D721Med (cell line): ENCODE results near the gene HNRNPUL2.

Experiments
- DNase-seq: peaks from one replicate; pipeline ENCODE4 v3.0.0; 2011; ENCODE audit warnings: low spot score; ENCODE audit not compliant: insufficient read length
- FAIRE-seq: peaks from 2 replicates; lab custom pipeline; 2011; peaks lifted over from hg19 to GRCh38; lab: Jason Lieb, UNC
- TF ChIP-seq, protein P1 (sequence below): IDR thresholded peaks from 2 replicates; pipeline ENCODE4 v1.5.1; 2012; ENCODE audit warnings: mild to moderate bottlenecking, control low read depth; ENCODE audit not compliant: insufficient read depth; ENCODE audit errors: missing control alignments

Gene HNRNPUL2

DNA sequence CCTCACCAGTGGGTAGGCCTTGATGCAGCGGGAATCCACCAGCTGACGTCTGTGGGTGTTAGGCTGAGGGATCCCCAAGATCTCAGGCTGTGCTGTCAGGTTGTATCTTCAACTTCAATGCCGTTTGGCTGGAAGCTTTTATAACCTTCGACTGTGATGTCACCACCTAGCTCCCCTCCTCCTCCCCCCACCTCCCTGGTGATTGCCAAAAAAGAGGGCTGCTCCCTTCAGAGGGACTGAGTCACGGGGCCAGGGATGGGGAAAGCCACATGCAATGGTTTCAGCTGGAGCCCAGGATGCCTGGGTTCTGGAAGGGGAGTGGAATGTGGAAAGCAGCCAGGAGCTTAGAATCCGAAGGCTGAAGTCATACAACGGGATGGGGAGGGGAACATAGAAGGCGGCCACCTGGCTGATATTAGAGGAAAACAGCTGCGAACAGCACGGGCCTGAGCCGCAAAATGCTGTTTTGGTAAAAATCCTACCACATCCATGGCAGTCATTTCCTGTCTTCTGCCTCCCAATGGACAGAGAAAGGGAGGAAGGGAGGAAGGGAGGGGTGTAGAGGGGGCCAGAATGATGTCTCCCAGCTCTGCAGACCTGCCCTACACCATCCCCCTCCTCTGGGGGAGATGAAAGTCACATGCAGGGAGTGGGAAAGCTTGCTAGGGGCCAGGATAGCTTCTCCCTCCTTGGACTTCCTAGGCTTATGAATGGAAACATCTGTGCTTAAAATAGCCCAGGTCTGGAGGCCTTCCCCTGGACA lies 37.7 kb downstream of the HNRNPUL2 start, which contains the start of gene LRRN4CL:
LRRN4CL (minus strand) TSS at position 110 of the 763 bp plus-strand sequence. CDS start 1,022 bp downstream, outside the sequence.
- TF ChIP-seq, protein P1, sequence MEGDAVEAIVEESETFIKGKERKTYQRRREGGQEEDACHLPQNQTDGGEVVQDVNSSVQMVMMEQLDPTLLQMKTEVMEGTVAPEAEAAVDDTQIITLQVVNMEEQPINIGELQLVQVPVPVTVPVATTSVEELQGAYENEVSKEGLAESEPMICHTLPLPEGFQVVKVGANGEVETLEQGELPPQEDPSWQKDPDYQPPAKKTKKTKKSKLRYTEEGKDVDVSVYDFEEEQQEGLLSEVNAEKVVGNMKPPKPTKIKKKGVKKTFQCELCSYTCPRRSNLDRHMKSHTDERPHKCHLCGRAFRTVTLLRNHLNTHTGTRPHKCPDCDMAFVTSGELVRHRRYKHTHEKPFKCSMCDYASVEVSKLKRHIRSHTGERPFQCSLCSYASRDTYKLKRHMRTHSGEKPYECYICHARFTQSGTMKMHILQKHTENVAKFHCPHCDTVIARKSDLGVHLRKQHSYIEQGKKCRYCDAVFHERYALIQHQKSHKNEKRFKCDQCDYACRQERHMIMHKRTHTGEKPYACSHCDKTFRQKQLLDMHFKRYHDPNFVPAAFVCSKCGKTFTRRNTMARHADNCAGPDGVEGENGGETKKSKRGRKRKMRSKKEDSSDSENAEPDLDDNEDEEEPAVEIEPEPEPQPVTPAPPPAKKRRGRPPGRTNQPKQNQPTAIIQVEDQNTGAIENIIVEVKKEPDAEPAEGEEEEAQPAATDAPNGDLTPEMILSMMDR, result no peak
- FAIRE-seq (no peak), DNase-seq (no peak)

DNA sequence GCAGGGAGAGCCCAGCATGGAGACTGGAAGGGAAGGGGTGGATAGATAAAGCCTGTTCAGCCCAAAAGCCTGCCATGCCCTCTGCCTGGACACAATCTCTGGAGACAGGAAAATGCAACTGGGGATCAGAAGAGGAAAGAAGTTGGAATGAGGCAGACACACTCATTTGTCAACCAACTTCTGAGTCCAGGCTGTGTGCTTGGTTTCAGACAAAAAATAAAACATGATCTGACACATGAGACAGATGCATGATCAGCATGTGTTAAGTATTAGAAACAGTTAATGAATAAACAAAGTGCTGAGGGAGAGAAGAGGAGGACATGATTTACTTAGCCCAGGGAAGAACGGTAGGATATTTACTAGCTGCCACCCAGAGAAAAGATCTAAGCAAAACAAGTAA lies 38.8 kb downstream of the HNRNPUL2 start:
- TF ChIP-seq, protein P1, result no peak
- FAIRE-seq (no peak), DNase-seq (no peak)

DNA sequence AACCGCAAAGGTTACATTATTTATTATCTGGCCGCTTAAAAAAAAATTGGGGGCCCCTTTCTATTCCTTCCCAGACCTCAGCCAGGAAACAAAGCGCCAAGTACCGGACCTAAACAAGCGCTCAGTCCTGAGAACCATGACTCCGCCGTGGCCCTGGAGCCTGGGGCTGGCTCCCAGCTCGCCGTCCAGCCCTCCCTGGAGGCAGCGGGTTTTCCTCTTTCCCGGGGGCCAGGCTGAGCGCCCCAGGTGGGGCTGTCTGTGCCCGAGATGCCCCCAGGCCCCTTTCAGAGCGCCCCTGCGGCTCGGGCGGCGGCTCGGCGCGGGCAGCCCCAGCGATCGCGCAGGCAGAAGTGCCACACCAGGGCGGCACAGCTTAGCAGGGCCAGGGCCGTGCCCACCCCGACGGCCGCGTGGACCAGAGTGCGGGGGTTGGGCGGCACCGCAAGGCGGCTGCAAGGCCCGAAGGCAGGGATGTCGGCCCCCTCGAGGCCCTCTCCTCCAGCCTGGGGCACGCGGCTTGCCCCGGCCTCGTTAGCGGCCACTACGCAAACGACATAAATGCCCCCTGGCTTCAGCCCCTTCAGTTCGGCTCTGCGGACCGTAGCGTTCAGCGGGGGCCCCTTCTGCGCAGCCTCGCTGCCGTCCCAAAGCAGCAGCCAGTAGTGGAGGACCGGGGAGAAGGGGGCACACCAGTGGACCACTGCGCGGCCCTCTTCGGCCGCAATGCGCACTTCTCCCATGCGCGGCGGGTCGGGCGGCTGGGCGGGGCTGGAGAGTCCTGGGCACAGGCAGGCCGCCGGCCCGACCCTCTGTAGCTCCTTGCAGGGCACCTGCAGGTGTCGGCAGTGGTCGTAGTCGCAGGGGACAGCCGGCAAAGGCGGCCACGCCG lies 39.5 kb downstream of the HNRNPUL2 start:
- DNase-seq, result no peak
- TF ChIP-seq, protein P1, result no peak
- no peak for FAIRE-seq

DNA sequence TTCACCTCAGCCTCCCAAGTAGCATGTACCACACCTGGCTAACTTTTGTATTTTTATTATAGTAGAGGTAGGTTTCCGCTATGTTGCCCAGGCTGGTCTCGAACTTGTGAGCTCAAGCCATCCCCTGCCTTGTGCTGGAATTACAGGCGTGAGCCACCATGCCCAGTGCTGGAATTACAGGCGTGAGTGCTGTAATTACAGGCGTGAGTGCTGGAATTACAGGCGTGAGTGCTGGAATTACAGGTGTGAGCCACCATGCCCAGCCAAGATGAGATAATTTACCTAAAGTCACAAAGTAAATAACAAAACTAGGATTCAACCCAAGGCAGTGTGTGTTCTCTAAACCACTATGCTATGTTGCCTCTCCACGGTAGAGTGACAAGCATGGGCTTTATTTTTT lies 44.7 kb downstream of the HNRNPUL2 start:
- FAIRE-seq (no peak), DNase-seq (no peak)
- TF ChIP-seq, protein P1, result no peak

DNA sequence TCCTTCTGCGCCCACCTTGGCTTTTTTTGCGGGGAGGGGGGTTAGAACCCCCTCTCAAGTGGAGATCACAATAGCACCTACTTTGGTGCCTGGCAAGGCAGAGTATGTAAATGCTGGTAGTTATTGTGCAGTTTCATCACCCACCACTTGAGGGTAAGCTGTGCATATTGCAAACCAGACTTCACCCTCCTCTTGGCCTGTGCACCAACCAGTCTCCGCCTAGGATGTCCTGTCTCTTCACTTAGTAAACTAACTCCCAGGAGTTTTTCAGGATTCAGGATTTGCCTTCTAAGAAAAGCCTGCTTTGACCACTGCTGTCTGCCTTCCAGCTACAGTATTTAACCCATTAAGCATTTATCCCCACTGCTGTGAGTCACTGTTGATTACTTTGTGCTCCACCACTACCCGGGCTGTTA lies 46.4 kb downstream of the HNRNPUL2 start:
- TF ChIP-seq, protein P1, result peak; percentile 61
- no peak for DNase-seq

DNA sequence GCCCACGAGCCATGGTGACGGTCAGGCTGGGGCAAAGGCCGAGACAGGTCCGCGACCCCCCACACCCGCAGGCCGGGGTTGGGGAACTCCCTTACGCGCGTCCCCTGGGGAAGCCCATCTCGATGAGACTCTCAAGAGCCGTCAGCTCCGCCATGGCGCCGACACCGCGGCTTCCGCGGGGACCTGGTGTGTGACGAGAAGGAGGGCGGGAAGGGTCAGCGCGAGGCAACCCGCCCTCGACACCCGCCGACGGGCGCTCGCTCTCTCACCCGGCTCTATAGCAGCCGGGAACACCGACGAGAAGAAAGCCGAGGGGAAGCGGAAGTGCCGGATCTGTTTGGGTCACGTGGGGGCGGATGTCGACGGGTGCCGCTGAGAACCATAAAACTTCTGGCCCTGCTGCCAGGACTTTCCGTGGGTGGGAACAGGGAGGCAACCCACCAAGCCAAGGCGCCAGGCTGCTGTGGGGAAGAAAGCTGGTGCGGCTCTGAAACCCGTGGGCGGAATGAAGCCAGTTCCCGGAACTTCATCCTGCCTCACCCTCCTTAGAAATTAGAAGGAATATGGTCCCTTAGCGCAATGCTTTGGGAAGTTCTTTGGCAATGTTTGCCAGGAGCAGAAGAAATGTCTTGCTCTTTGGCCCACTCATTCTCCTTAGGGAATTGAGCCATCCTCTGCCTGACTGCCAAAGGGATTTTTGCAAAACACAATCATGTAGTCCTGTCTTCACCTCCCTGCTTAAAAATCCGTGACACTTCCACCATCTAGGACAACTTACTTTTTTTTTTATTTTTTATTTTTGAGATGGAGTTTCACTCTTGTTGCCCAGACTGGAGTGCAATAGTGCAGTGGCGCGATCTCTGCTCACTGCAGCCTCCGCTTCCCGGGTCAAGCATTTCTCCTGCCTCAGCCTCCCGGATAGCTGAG lies 48.2 kb downstream of the HNRNPUL2 start, which contains the start of gene UBXN1:
UBXN1 (minus strand) TSS at position 304 of the 927 bp plus-strand sequence; CDS start at position 154, 150 bp downstream.
- FAIRE-seq (no peak), DNase-seq (peak; percentile 91)
- TF ChIP-seq, protein P1, result no peak

More for the DNA sequence above, 46.4 kb downstream of the HNRNPUL2 start:
- FAIRE-seq, result no peak
